Mesodermal cell (in vitro differentiated cells): ENCODE results near the gene PHETA2.

Experiments
- H3K27ac ChIP-seq: 2 replicates; pipeline ENCODE4 v1.7.0; 2013; ENCODE audit warnings: mild to moderate bottlenecking, low read depth, low read length, moderate library complexity; ENCODE audit not compliant: severe bottlenecking
- H3K36me3 ChIP-seq: 2 replicates; pipeline ENCODE4 v1.7.1; 2013; ENCODE audit warnings: mild to moderate bottlenecking, low read length, moderate library complexity; ENCODE audit not compliant: control insufficient read depth, insufficient read depth
- H3K4me1 ChIP-seq: one replicate; pipeline ENCODE4 v1.7.1; 2013; ENCODE audit warnings: mild to moderate bottlenecking, low read length; ENCODE audit not compliant: insufficient read depth, control insufficient read depth, poor library complexity, severe bottlenecking
- H3K4me3 ChIP-seq: 2 replicates; pipeline ENCODE4 v1.7.0; 2013; ENCODE audit warnings: low read length, control low read depth, mild to moderate bottlenecking; ENCODE audit not compliant: insufficient read depth, poor library complexity, severe bottlenecking; ENCODE audit errors: extremely low read depth
- H3K9me3 ChIP-seq: 2 replicates; pipeline ENCODE4 v1.7.1; 2013; ENCODE audit warnings: mild to moderate bottlenecking, low read length, moderate library complexity; ENCODE audit not compliant: control insufficient read depth
- WGBS, 2 experiments: methylation state at CpG; one replicate each; pipeline ENCODE4 v1.1.5; 2013; ENCODE audit warnings: missing lambda C conversion rate in 2 of 2; ENCODE audit not compliant: insufficient coverage in 2 of 2; 5-methylcytosine and 5-hydroxymethylcytosine counted together

The PHETA2 gene

GRCh38 chr22:42060489-42060888 lies 13.6 kb upstream of the PHETA2 start:
- H3K4me1 ChIP-seq: no peaks in the 10 kb centered on the region
- H3K36me3 ChIP-seq: peaks cover 44% of the 10 kb centered on the region
- peaks cover 23% of the 10 kb centered on the region for H3K9me3 ChIP-seq
- H3K4me3 ChIP-seq: no peak overlapping the region
- no peak overlapping the region for H3K27ac ChIP-seq
- 83% methylated on average over 3 of the region's 5 CpGs; no CpG with 5 or more reads in 1 of the 2 experiments for WGBS, 2 experiments

GRCh38 chr22:42061041-42061440 lies 13.0 kb upstream of the PHETA2 start:
- peaks cover 23% of the 10 kb centered on the region for H3K9me3 ChIP-seq
- H3K36me3 ChIP-seq: peaks cover 44% of the 10 kb centered on the region
- 96 to 100% methylated on average over 4 to 6 of the region's 7 CpGs for WGBS, 2 experiments
- H3K27ac ChIP-seq: no peak overlapping the region
- no peak overlapping the region for H3K4me3 ChIP-seq
- no peaks in the 10 kb centered on the region for H3K4me1 ChIP-seq

DNA sequence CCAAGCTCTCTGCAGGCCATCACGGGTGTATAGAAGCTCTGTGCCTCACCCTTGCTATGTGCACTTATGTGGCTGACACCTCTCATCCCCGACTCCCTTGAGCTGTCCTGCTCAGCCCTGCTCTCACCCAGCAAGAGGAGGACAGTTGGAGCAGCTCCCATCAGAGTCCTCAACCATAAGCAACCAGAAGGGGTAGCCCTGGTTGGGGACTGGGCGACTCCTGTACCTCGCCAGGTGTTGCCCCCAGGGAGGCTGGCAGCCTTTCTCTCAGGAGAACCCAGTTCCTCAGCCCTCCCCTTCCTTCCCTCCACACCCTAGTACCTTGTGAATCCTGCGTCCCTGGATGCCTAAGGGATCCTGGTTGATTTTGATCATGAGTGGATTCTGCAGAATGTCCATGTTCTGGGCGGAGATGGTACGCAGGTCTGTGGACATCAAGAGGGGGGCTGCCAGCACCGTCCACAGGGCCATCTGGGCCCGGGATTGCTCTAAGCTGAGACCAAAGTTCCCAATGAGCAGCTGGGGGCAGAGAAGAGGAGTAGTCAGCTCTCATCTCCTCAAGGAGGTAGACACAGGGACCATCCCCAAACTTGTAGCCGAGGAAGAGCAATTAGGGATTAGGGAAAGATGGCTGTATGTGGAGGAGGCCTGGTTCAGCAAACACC lies 11.4 kb upstream of the PHETA2 start:
- 88 to 92% methylated on average over 7 to 9 of the region's 10 CpGs for WGBS, 2 experiments
- Histone ChIP-seq H3K4me1 (no peaks in the 10 kb centered on the region), H3K9me3 (peaks cover 10% of the 10 kb centered on the region), H3K27ac (no peak overlapping the region), H3K4me3 (no peak overlapping the region), H3K36me3 (peaks cover 55% of the 10 kb centered on the region)

GRCh38 chr22:42064629-42065028 lies 9.4 kb upstream of the PHETA2 start:
- WGBS, 2 experiments: 100% methylated on average over 1 of the region's 1 CpG
- Histone ChIP-seq H3K4me1 (no peaks in the 10 kb centered on the region), H3K36me3 (peaks cover 48% of the 10 kb centered on the region), H3K27ac (no peak overlapping the region), H3K9me3 (no peaks in the 10 kb centered on the region), H3K4me3 (no peak overlapping the region)

GRCh38 chr22:42065438-42066125 lies 8.5 kb upstream of the PHETA2 start:
- Histone ChIP-seq H3K4me3 (no peak overlapping the region), H3K27ac (no peak overlapping the region), H3K9me3 (no peaks in the 10 kb centered on the region), H3K36me3 (peaks cover 38% of the 10 kb centered on the region), H3K4me1 (no peaks in the 10 kb centered on the region)
- 79 to 87% methylated on average over 12 to 13 of the region's 13 CpGs for WGBS, 2 experiments

- WGBS, 2 experiments: 86 to 95% methylated on average over 5 to 6 of the region's 7 CpGs
- Histone ChIP-seq H3K4me3 (no peak overlapping the region), H3K9me3 (no peaks in the 10 kb centered on the region), H3K36me3 (peaks cover 32% of the 10 kb centered on the region), H3K4me1 (no peaks in the 10 kb centered on the region), H3K27ac (no peak overlapping the region)
Measured at GRCh38 chr22:42066126-42066761, 7.8 kb upstream of the PHETA2 start.

- WGBS, 2 experiments: 96 to 100% methylated on average over 10 of the region's 10 CpGs
- Histone ChIP-seq H3K27ac (no peak overlapping the region), H3K4me1 (no peaks in the 10 kb centered on the region), H3K9me3 (no peaks in the 10 kb centered on the region), H3K36me3 (peaks cover 29% of the 10 kb centered on the region), H3K4me3 (no peak overlapping the region)
Measured at GRCh38 chr22:42066937-42067336, 7.1 kb upstream of the PHETA2 start.

DNA sequence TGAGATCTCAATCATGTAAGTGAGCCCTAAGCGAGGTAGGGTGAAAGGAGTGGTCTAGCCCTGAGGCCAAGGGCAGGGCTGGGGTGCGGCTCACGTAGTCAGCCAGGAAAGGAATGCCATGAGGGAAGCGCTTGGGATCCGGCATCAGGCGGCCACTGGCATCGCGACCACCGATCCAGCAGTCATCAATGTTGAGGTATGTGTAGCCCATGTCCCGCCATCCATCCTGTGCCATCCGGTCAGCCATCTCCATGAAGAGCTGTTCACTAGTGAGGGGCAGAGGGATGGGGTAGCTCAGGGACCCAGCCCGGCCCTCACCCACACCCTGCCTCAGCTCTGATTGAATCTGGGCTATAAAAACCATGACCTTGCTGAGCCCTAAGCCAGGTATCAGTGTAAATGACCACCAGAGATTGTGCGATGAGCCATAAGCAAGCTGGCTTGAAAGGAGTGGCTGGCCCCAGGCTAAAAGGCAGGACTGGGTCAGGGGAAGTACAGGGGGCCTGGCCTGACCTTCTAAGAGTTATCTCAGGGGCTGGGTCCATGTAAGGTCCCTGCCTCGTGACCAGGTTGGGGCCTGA lies 6.3 kb upstream of the PHETA2 start:
- Histone ChIP-seq H3K9me3 (no peaks in the 10 kb centered on the region), H3K27ac (no peak overlapping the region), H3K4me1 (no peaks in the 10 kb centered on the region), H3K36me3 (peaks cover 29% of the 10 kb centered on the region), H3K4me3 (no peak overlapping the region)
- whole genome bisulfite sequencing, 2 experiments: 87 to 88% methylated on average over 14 of the region's 14 CpGs

- 96 to 100% methylated on average over 2 of the region's 4 CpGs for WGBS, 2 experiments
- no peaks in the 10 kb centered on the region for H3K9me3 ChIP-seq
- H3K4me1 ChIP-seq: no peaks in the 10 kb centered on the region
- no peak overlapping the region for H3K27ac ChIP-seq
- H3K36me3 ChIP-seq: peaks cover 29% of the 10 kb centered on the region
- no peak overlapping the region for H3K4me3 ChIP-seq
Measured at GRCh38 chr22:42068291-42068690, 5.8 kb upstream of the PHETA2 start.

- WGBS, 2 experiments: 23 to 26% methylated on average over 13 to 18 of the region's 19 CpGs
- Histone ChIP-seq H3K36me3 (peaks cover 24% of the 10 kb centered on the region), H3K9me3 (no peaks in the 10 kb centered on the region), H3K4me3 (peak overlapping the region; percentile 57), H3K4me1 (no peaks in the 10 kb centered on the region), H3K27ac (peak overlapping the region; percentile 57)
Measured at GRCh38 chr22:42069801-42070516, 4.1 kb upstream of the PHETA2 start.
